GM19240 (cell line): ENCODE data around the gene OSBPL10.

Source experiments
- DNase-seq: peaks from one replicate; pipeline ENCODE4 v3.0.0; 2011; ENCODE audit warnings: low spot score; ENCODE audit not compliant: insufficient read length

OSBPL10 gene

GRCh38 chr3:31776016-31776415 lies 205.0 kb downstream of the OSBPL10 start:
- no peak for DNase-seq

GRCh38 chr3:31775383-31775782 lies 205.7 kb downstream of the OSBPL10 start:
- no peak for DNase-seq

GRCh38 chr3:31772758-31773473 lies 208.1 kb downstream of the OSBPL10 start:
- no peak for DNase-seq

- DNase-seq, result no peak
These were observed 208.8 kb downstream of the OSBPL10 start for GRCh38 chr3:31772272-31772671.

GRCh38 chr3:31770822-31771326 lies 210.2 kb downstream of the OSBPL10 start:
- DNase-seq, result no peak

GRCh38 chr3:31768479-31769125 lies 212.5 kb downstream of the OSBPL10 start:
- DNase-seq, result no peak

- no peak for DNase-seq
These were observed 213.1 kb downstream of the OSBPL10 start for GRCh38 chr3:31767920-31768319.

GRCh38 chr3:31766669-31767068 lies 214.4 kb downstream of the OSBPL10 start:
- no peak for DNase-seq

GRCh38 chr3:31765871-31766270 lies 215.2 kb downstream of the OSBPL10 start:
- DNase-seq, result no peak

- DNase-seq, result no peak
These were observed 217.3 kb downstream of the OSBPL10 start for GRCh38 chr3:31763731-31764130.

- DNase-seq, result no peak
These were observed 218.1 kb downstream of the OSBPL10 start for GRCh38 chr3:31762888-31763351.

- no peak for DNase-seq
These were observed 218.8 kb downstream of the OSBPL10 start for GRCh38 chr3:31762097-31762764.

GRCh38 chr3:31760654-31761053 lies 220.4 kb downstream of the OSBPL10 start:
- DNase-seq, result no peak

- DNase-seq, result no peak
These were observed 222.6 kb downstream of the OSBPL10 start for GRCh38 chr3:31758322-31758965.

- no peak for DNase-seq
These were observed 225.0 kb downstream of the OSBPL10 start for GRCh38 chr3:31755926-31756658.

GRCh38 chr3:31754575-31755278 lies 226.3 kb downstream of the OSBPL10 start:
- DNase-seq, result no peak

GRCh38 chr3:31753050-31753425 lies 228.0 kb downstream of the OSBPL10 start:
- DNase-seq, result no peak

- DNase-seq, result no peak
These were observed 228.6 kb downstream of the OSBPL10 start for GRCh38 chr3:31752305-31753049.

GRCh38 chr3:31750341-31750740 lies 230.7 kb downstream of the OSBPL10 start:
- DNase-seq, result no peak

GRCh38 chr3:31748933-31749295 lies 232.1 kb downstream of the OSBPL10 start:
- no peak for DNase-seq
